HG03558 (cell line): Measurements from ENCODE around the gene C1orf56.

ENCODE experiments used
- ATAC-seq: cut with Tn5 transposase; IDR thresholded peaks from one replicate; pipeline ENCODE4 v1.9.1; 2021; ENCODE audit warnings: moderate number of reproducible peaks; ENCODE audit not compliant: unreplicated experiment; ENCODE audit errors: extremely low read depth

Gene C1orf56

GRCh38 chr1:151047591-151047924 is at the start of gene C1orf56:
TSS of gene C1orf56 (plus strand) at chr1:151047751. CDS start at chr1:151047848, 97 bp downstream.
- no peak for ATAC-seq

- ATAC-seq: no peak
Observed at GRCh38 chr1:150997949-150998348, 49.6 kb upstream of the C1orf56 start.

- no peak for ATAC-seq
Observed at GRCh38 chr1:150999051-150999674, 48.4 kb upstream of the C1orf56 start.

- no peak for ATAC-seq
Observed at GRCh38 chr1:150999926-151000325, 47.6 kb upstream of the C1orf56 start.

- ATAC-seq: no peak
Observed at GRCh38 chr1:151000408-151000807, 47.1 kb upstream of the C1orf56 start.

GRCh38 chr1:151001602-151002001 is 45.9 kb upstream of the C1orf56 start:
- no peak for ATAC-seq

- ATAC-seq: no peak
Observed at GRCh38 chr1:151002051-151002450, 45.5 kb upstream of the C1orf56 start.

- ATAC-seq: no peak
Observed at GRCh38 chr1:151002611-151003010, 44.9 kb upstream of the C1orf56 start.

GRCh38 chr1:151003180-151003579 is 44.4 kb upstream of the C1orf56 start:
- no peak for ATAC-seq

- ATAC-seq: no peak
Observed at GRCh38 chr1:151005729-151006319, 41.7 kb upstream of the C1orf56 start.

GRCh38 chr1:151006327-151007052 is 41.1 kb upstream of the C1orf56 start, which contains the start of gene MINDY1:
TSS of gene MINDY1 (minus strand) at chr1:151006902. CDS start at chr1:151002617, 4,285 bp downstream.
- no peak for ATAC-seq

- no peak for ATAC-seq
Observed at GRCh38 chr1:151007853-151008243, 39.7 kb upstream of the C1orf56 start.

- no peak for ATAC-seq
Observed at GRCh38 chr1:151008244-151009205, 39.0 kb upstream of the C1orf56 start, which contains the start of gene PRUNE1. TSS of gene PRUNE1 (plus strand) at chr1:151008449. CDS start at chr1:151008633, 184 bp downstream.

GRCh38 chr1:151009206-151009587 is 38.4 kb upstream of the C1orf56 start:
- ATAC-seq: no peak

GRCh38 chr1:151009674-151010345 is 37.7 kb upstream of the C1orf56 start:
- ATAC-seq: no peak

GRCh38 chr1:151010346-151010726 is 37.2 kb upstream of the C1orf56 start:
- no peak for ATAC-seq

- no peak for ATAC-seq
Observed at GRCh38 chr1:151011154-151011850, 36.2 kb upstream of the C1orf56 start.

GRCh38 chr1:151012684-151013471 is 34.7 kb upstream of the C1orf56 start:
- no peak for ATAC-seq
